HG02763 (cell line): ENCODE measurements around the gene HTR3E.
"Not testable (repeated sequence)": the region's sequence is repeated elsewhere in the genome, so short reads cannot be mapped to it uniquely, and the experiment has no call there.

Source experiments
- ATAC-seq: cut with Tn5 transposase; IDR thresholded peaks from one replicate; pipeline ENCODE4 v1.9.1; 2021; ENCODE audit warnings: mild to moderate bottlenecking, moderate library complexity; ENCODE audit not compliant: unreplicated experiment

HTR3E gene, protein sequence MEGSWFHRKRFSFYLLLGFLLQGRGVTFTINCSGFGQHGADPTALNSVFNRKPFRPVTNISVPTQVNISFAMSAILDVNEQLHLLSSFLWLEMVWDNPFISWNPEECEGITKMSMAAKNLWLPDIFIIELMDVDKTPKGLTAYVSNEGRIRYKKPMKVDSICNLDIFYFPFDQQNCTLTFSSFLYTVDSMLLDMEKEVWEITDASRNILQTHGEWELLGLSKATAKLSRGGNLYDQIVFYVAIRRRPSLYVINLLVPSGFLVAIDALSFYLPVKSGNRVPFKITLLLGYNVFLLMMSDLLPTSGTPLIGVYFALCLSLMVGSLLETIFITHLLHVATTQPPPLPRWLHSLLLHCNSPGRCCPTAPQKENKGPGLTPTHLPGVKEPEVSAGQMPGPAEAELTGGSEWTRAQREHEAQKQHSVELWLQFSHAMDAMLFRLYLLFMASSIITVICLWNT

GRCh38 chr3:184096811-184097383 lies at the start of gene HTR3E:
Gene HTR3E (plus strand): TSS chr3:184097064. CDS start chr3:184097530, 466 bp downstream.
- no peak for ATAC-seq

DNA sequence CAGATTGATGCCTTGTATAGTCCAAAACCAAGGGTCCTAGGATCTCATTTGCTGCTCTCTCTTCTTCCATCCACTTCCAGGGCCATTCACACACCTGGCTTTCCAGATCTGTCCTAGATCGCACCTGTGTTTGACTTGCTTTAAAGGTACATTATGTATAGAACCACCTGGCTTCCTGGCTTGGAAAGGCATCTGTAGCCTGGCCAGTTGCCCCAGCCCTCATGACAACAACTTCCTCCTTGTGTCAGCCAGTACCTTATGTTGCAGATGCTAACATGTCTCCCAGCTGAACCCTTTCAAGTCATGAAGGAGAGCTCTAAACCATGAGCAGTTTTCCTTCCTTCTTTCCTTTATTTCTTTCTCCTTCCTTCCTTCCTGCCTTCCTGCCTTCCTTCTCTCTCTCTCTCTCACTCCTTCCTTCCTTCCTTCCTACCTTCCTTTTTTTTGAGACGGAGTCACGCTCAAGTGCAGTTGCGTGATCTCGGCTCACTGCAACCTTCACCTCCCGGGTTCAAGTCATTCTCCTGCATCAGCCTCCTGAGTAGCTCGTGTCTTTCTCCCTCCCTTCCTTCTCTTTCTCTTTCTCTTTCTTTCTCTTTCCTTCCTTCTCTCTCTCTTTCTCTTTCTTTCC lies 46.5 kb upstream of the HTR3E start:
- no peak for ATAC-seq

GRCh38 chr3:184052767-184053166 lies 44.1 kb upstream of the HTR3E start, which contains the start of gene HTR3C:
Gene HTR3C (plus strand): TSS chr3:184053047. CDS start chr3:184053081, 34 bp downstream.
- ATAC-seq, result no peak

DNA sequence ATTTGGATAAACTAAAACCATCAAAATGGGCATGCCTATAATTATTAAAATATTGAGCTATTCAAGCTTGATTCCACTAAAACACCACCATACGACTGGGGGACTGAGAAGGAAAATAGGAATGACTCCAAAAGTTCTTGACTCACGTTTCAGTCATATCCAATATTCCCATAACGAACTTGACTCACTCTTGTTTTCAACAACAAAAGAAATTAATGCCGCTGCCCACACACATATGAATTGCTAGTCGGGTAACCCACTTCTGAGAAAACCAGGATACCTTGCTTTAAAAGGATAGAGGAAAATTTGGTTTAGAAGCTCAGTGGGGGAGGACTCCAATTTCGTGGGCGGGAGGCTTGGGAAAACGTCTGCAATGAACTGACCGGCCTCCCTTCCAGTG lies 38.8 kb upstream of the HTR3E start:
- no peak for ATAC-seq

DNA sequence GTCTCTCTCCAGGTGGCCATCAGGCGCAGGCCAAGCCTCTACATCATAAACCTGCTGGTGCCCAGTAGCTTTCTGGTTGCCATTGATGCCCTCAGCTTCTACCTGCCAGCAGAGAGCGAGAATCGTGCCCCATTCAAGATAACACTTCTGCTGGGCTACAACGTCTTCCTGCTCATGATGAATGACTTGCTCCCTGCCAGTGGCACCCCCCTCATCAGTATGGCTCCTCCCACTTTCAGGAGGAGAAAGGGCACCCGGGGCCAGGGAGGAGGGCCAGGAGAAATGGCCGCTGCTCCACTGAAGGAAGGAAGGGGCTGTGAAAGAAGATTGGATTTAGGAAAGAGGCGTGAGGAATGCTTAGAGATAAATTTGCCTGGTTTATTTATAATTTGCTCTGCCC lies 37.4 kb upstream of the HTR3E start:
- no peak for ATAC-seq

DNA sequence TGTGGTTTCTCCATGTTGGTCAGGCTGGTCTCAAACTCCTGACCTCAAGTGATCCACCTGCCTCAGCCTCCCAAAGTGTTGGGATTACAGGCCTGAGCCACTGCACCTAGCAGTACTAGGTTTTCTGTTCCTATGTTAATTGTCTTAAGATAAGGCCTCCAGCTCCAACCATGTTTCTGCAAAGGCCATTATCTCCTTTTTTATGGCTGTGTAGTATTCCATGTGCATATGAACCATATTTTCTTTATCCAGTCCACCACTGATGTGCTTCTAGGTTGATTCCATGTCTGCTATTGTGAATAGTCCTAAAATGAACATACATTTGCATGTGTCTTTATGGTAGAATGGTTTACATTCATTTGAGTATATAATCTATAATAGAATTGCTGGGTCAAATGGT lies 34.2 kb upstream of the HTR3E start:
- ATAC-seq, result no peak

GRCh38 chr3:184066211-184066610 lies 30.7 kb upstream of the HTR3E start:
- no peak for ATAC-seq

DNA sequence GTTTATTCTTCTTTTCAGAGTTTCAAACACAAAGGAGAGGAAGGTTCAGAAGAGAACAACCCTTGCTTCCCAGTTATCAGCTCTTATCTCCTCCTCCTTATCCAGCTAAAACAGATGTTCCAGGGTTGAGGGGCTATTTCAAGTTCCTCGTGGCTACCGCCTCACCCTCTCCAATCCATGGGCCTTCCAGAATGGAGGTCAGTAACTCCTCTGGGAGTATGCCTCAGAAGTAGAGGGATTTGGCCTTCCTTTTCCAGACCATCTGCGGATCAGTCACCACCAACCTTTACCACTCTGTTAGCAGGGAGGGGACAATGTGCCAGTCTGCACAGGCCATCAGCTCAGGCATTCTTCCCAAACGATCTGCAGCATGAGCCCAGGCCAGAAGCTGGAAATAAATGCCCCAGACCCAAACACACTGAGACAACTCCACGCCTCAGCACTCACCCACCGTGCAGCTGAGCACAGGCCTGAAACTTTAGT lies 29.2 kb upstream of the HTR3E start:
- no peak for ATAC-seq

GRCh38 chr3:184068344-184068743 lies 28.5 kb upstream of the HTR3E start:
- ATAC-seq, result no peak

DNA sequence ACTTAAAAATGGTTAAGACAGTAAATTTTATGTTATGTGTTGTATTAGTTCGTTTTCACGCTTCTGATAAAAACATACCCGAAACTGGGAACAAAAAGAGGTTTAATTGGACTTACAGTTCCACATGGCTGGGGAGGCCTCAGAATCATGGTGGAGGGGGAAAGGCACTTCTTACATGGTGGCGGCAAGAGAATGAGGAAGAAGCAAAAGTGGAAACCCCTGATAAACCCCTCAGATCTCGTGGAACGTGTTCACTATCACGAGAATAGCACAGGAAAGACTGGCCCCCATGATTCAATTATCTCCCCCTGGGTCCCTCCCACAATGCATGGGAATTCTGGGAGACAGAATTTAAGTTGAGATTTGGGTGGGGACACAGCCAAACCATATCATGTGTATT lies 25.7 kb upstream of the HTR3E start:
- not testable (repeated sequence) for ATAC-seq

- ATAC-seq, result no peak
Measured at GRCh38 chr3:184073621-184074020, 23.2 kb upstream of the HTR3E start.

DNA sequence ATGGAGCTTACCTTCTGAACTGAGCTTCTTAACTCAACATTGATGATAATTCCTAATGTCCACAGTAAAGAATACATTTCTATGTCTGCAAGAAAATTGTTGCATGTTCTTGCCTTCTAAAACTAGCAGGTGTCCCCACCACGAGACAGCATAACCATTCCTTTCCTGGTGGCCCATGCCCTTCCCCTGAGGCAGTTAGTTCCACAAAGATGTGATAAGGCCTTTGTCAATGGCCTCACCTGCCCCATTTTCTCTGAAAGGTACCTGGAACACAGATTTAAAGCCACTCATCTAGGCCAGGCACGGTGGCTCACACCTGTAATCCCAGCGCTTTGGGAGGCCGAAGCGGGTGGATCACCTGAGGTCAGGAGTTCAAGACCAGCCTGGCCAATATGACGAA lies 21.0 kb upstream of the HTR3E start:
- ATAC-seq, result no peak

DNA sequence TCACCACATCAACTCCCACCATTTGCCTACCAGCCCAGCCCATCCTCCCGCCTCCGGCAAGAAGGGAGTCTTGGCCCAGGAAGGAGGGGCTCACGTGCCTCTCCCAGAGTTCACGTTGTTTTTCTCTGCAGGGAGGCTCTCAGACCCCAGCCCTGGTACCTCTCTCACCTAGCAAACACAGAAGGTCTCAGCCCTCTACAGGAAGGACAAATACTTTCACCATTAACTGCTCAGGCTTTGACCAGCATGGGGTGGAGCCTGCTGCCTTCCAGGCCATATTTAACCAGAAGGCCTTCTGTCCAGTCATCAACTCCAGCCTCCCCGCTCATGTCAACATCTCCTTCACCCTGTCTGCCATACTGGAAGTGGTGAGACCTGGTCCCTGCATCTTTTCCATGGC lies 19.0 kb upstream of the HTR3E start:
- ATAC-seq, result no peak

- ATAC-seq, result no peak
Measured at GRCh38 chr3:184078851-184079250, 18.0 kb upstream of the HTR3E start.

DNA sequence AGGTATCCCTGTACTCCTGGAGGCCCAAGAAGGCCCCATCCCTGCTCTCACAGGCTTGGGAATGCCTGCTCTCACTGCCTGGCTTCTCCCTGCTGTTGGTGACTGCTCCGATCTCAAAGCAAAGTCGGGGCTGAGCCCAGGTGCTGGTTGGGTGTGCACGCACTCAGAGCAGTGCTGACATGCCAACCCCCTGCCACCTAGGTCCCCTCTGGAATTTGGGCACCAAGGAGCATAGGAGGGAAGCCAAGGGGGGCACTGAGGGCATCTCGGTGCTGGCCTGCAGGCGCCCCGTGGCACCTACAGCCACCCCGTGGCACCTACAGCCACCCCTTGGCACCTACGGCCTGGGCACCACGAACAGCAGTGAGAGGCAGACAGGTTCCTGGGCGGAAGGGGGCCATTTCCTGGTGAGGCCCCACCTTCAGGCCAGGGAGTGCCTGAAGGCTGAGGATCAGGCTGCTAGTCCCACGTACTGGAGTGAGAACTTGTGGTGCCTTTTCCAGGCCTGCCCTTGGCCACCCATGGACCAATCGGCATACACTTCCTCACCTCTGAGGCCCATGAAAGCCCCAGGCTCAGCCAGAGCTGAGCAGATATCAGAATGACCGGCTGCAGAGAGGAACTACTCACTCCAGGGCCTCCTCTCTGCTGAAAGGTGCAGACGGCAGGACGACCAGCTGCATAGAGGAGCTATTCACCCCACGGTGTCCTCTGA lies 15.6 kb upstream of the HTR3E start:
- no peak for ATAC-seq

GRCh38 chr3:184082034-184082433 lies 14.8 kb upstream of the HTR3E start:
- no peak for ATAC-seq

DNA sequence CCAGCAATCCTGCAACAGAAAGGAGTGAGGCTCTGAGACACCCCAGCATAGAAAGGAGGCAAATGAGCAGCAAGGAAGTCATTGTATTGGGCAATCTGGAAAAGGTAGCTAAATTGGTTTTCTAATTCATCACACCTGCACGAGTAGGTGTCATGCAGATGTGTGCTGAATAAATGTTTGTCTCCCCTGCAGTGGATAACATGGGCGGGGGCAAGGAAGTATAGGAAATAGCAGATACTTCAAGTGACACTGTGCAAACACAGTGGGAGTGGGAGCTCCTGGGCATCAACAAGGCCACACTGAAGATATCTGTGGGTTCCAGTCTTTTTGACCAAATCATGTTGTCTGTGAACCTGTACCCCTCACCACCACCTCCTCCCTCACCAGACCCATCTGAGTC lies 14.4 kb upstream of the HTR3E start:
- no peak for ATAC-seq

GRCh38 chr3:184085389-184085852 lies 11.4 kb upstream of the HTR3E start:
- no peak for ATAC-seq

GRCh38 chr3:184092199-184092598 lies 4.7 kb upstream of the HTR3E start:
- ATAC-seq, result no peak

GRCh38 chr3:184097556-184097955 lies 692 bp downstream of the HTR3E start:
- ATAC-seq, result no peak
